HUES6 (cell line): ENCODE measurements around the gene ABCG1.

Experiments
- H3K27ac ChIP-seq: 2 replicates; pipeline ENCODE4 v1.7.0; 2013; ENCODE audit warnings: low read depth, mild to moderate bottlenecking, low read length, inconsistent platforms
- H3K27me3 ChIP-seq: 2 replicates; pipeline ENCODE4 v1.6.1; 2013; ENCODE audit warnings: low read length; ENCODE audit not compliant: control insufficient read depth, insufficient read depth
- H3K36me3 ChIP-seq: 2 replicates; pipeline ENCODE4 v1.6.1; 2013; ENCODE audit warnings: low read length; ENCODE audit not compliant: control insufficient read depth, insufficient read depth
- H3K4me1 ChIP-seq: 2 replicates; pipeline ENCODE4 v1.6.1; 2013; ENCODE audit warnings: low read length; ENCODE audit not compliant: control insufficient read depth, insufficient read depth
- H3K4me3 ChIP-seq: 2 replicates; pipeline ENCODE4 v1.5.1; 2013; ENCODE audit warnings: low read depth, low read length
- H3K9ac ChIP-seq: one replicate; pipeline ENCODE4 v1.6.1; 2013; ENCODE audit warnings: mild to moderate bottlenecking, low read length
- H3K9me3 ChIP-seq: 2 replicates; pipeline ENCODE4 v1.6.1; 2013; ENCODE audit warnings: low read depth, low read length; ENCODE audit not compliant: control insufficient read depth, insufficient read depth

The ABCG1 gene

DNA sequence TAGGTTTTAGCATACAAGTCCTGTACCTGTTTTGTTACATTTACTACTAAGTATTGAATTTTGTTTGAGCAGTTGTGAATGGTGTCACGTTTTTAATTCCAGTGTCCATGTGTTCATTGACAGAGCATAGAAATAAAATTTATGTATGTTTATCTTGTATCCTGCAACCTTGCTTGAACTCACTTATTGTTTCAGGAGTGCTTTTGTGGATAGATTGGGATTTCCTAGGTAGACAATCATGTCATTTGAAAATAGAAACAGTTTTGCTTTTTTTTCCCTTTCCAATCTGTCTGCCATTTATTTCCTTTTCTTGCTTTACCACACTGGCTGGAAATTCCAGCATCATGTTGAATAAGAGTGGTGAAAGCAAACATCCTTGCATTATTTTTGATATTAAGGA lies 15.0 kb upstream of the ABCG1 start:
- Histone ChIP-seq H3K4me1 (peaks cover 3% of the 10 kb centered on the region; the same call in 1 of the 2 replicates), H3K27me3 (no peaks in the 10 kb centered on the region)

DNA sequence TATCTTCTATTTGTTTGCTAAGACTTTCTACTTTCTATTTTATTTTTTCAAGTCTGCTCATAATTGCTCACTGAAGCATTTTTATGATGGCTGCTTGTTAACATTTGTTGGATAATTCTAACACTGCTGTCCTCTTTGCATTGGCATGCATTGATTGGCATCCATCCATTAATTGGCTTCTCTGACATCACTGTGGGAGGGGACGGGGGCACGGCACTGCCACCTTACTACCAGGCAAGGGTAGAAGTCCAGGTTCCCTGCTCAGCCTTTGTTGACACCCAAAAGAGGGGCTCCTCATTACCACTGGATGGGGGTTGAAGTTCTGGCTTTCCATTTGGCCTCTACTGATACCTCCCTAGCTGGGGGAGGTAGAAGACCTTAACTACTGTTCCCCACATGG lies 11.5 kb upstream of the ABCG1 start:
- no peaks in the 10 kb centered on the region for H3K36me3 ChIP-seq
- no peak overlapping the region for H3K4me3 ChIP-seq
- no peak overlapping the region for H3K9ac ChIP-seq
- peaks cover 12% of the 10 kb centered on the region; the same call in 1 of the 2 replicates for H3K4me1 ChIP-seq
- peaks cover 3% of the 10 kb centered on the region; the same call in 1 of the 2 replicates for H3K27me3 ChIP-seq
- H3K9me3 ChIP-seq = no peaks in the 10 kb centered on the region
- H3K27ac ChIP-seq = no peak overlapping the region

More for the DNA sequence above, 15.0 kb upstream of the ABCG1 start:
- H3K9me3 ChIP-seq = no peaks in the 10 kb centered on the region
- H3K9ac ChIP-seq = no peak overlapping the region
- no peak overlapping the region for H3K4me3 ChIP-seq
- H3K36me3 ChIP-seq = no peaks in the 10 kb centered on the region
- no peak overlapping the region for H3K27ac ChIP-seq

DNA sequence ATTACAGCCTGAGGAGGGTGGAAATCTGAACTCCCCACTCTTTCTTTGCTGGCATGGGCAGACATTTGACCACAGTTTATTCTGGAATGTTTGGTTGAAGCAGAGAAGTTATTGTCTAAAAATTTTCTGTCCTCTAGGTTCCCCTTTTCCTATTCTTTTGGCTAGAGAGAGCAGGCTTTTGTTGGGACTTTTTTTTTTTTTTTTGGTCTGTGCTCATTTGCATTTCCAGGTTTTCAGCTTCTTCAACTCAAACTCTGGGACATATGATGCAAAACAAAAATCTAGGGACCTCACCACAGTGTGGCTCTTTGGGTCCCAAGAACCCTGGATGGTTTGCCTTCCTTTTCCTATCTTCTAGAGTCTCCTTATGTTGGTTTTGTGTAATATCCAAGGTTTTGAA lies 10.9 kb upstream of the ABCG1 start:
- H3K36me3 ChIP-seq = no peaks in the 10 kb centered on the region
- no peak overlapping the region for H3K4me3 ChIP-seq
- peaks cover 4% of the 10 kb centered on the region; the same call in 1 of the 2 replicates for H3K27me3 ChIP-seq
- peaks cover 12% of the 10 kb centered on the region; the same call in 1 of the 2 replicates for H3K4me1 ChIP-seq
- no peaks in the 10 kb centered on the region for H3K9me3 ChIP-seq
- H3K27ac ChIP-seq = no peak overlapping the region
- no peak overlapping the region for H3K9ac ChIP-seq

DNA sequence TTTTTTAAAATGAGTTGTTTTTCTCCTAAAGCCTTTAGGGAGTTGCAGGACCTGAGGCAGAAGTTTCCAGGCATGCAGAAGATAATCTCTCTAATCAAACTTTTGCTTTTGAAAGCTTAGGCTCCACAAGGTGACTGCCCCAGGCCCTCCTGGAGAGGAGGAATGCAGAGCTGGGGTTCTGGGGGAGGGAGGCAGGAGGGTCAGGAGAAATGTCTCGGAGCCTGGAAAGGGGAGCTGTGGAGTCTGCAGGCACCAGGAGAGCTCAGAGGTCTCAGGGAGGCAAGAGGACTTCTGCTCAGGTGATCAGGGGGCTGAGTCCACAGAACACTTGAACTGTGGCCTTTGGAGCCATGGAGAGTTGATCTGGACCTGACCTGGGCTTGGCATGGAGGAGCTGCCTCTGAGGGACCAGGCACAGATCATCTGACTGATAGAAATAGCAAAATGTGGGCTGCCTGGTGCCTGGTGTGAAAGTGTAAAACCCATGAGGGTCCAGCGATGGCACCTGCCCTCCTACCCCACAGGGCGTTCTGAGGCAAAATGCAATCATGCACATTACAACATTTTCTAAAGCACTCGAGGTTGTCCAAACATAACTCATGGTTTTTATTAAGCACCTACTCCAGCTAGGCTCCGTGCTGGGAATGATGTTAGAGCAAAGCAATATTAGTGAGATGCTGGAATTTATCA lies 10.0 kb upstream of the ABCG1 start:
- no peaks in the 10 kb centered on the region for H3K9me3 ChIP-seq
- H3K4me3 ChIP-seq = no peak overlapping the region
- H3K4me1 ChIP-seq = peaks cover 12% of the 10 kb centered on the region; the same call in 1 of the 2 replicates
- H3K27me3 ChIP-seq = peaks cover 4% of the 10 kb centered on the region; the same call in 1 of the 2 replicates
- no peak overlapping the region for H3K27ac ChIP-seq
- H3K36me3 ChIP-seq = no peaks in the 10 kb centered on the region
- H3K9ac ChIP-seq = no peak overlapping the region

DNA sequence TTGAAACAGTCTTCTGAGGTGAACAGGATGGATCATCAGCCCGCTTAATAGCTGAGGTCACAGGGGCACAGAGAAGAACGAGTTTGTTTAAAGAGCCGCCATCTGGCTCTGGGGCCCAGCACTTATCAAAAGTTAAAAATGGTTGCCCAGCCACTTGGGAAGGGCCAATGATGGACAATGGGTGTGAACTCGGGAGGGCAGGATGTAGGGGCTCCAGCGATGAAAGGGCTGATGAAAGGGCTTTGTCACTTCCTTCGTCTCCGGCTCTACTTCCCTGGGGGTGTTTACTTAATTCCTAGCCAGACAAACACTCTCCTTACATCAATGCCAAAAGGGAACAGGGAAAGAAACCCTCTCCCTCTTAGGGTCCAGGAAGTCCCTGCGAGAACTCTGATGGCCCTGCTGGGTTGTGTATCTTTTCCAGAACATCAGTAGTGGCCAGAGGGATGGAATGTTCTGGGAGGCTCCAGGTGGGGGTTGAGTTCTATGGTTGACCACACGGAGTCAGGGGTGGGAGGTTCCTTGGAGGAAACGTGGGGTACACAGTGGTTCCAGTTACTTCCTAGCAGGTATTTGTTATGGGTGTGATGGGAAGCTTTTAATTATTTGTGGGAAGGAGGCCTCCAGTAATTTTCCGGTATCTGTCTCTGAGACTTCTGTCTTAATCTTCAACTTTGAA lies 9.0 kb upstream of the ABCG1 start:
- Histone ChIP-seq H3K27ac (no peak overlapping the region), H3K36me3 (no peaks in the 10 kb centered on the region), H3K27me3 (peaks cover 9% of the 10 kb centered on the region; the same call in 1 of the 2 replicates), H3K9ac (no peak overlapping the region), H3K4me3 (no peak overlapping the region), H3K9me3 (peaks cover 4% of the 10 kb centered on the region; the same call in 1 of the 2 replicates), H3K4me1 (peaks cover 12% of the 10 kb centered on the region; the same call in 1 of the 2 replicates)

DNA sequence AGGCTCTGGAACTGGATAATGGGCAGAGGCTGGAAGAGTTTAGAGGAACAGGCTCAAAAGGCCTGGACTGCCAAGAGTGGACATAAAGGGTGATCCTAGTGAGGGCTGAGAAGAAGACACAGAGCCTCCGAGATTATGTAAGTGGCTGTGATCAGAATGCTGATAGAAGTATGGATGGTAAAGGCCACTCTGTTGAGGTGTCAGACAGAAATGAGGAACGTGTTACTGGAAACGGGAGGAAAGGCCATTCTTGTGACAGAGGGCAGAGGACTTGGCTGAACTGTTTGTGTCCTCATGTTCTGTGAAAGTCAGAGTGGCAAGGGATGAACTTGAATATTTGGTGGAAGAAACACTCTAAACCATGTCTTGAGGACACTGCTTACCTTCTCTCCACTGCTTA lies 6.7 kb upstream of the ABCG1 start:
- Histone ChIP-seq H3K4me1 (peaks cover 12% of the 10 kb centered on the region; the same call in 1 of the 2 replicates), H3K4me3 (no peak overlapping the region), H3K9ac (no peak overlapping the region), H3K36me3 (no peaks in the 10 kb centered on the region), H3K27ac (no peak overlapping the region), H3K9me3 (peaks cover 24% of the 10 kb centered on the region), H3K27me3 (peaks cover 24% of the 10 kb centered on the region)

DNA sequence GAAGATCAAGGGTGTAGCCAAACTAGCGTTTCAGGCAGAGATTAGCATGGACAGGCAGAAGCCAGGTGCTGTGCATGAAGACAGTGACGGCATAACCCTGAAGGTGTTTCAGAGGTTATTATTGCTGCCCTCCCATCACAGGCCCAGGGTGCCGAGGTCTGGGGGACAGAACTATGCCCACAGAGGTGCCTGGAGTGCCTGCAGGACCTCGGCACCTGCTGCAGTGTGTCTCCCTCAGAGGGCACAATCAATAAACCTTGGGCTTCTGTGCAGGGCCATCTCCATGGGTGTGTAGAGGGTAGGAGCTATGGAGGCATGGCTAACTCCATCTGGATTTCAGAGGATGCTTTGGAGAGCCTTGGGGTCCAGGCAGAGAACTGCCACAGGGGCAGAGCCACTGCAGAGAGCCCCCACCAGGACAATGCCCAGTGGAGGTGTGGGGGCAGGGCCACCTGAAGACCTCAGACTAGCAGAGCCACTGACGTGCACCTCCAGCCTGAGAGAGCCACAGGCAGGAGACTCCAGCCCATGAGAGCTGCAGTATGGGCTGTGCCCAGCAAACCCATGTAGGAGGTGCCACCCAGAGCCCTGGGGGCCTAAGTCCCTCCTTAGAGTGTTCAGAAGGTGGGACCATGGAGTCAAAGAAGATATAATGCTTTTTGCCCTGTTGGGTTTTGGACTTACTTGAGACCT lies 5.7 kb upstream of the ABCG1 start:
- Histone ChIP-seq H3K4me3 (no peak overlapping the region), H3K27ac (no peak overlapping the region), H3K9me3 (peaks cover 24% of the 10 kb centered on the region), H3K27me3 (peaks cover 34% of the 10 kb centered on the region), H3K4me1 (peaks cover 12% of the 10 kb centered on the region; the same call in 1 of the 2 replicates), H3K9ac (no peak overlapping the region), H3K36me3 (no peaks in the 10 kb centered on the region)

DNA sequence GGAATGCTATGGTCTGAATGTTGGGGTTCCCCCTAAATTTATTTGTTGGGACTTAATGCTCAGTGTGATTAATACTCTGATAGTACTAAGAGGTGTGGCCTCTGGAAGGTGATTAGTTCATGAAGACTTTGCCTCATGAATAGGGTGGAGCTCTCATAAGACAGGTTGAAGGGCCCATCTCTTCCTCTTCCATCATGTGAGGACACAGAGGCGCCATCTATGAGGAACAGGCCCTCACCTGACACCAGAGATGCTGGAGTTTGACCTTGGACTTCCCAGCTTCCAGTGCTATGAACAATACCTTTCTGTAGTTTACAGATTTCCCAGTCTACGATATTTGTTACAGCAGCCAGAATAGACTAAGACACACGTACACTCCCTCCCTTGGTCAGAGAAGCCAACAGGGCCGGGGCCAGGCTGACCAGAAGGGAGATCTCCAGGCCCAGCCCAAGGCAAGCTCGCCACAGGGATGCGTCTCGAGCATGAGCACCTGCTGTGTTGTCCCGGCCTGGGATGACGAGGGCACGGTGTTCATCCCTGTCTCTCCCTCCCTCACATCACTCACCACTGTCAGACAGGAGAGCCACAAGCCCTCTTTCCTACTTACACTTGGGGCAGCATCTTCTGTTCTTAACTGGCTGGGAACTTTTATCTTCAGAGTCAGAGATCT lies 4.7 kb upstream of the ABCG1 start:
- Histone ChIP-seq H3K36me3 (no peaks in the 10 kb centered on the region), H3K27me3 (peaks cover 43% of the 10 kb centered on the region), H3K9me3 (peaks cover 24% of the 10 kb centered on the region), H3K4me3 (no peak overlapping the region), H3K9ac (no peak overlapping the region), H3K27ac (no peak overlapping the region), H3K4me1 (peaks cover 7% of the 10 kb centered on the region; the same call in 1 of the 2 replicates)

DNA sequence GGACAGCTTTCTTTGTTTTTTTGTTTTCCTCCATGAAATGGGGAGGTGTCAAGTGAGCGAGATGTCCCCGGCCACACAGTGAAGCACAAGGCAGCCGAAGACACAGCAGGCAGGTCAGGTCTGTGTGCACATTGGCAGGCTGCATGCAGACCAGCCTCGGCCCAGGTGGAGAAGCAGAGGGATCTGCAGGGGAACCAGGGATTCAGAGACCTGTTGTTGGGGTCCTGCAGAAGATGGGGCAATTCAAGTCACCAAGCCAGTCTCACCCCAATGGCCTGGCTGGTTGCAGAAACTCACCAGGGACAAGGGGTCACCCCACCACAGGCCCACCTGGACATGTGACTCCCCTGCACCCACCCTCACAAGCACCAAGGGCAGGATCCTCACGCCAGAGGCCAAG lies 4.0 kb upstream of the ABCG1 start:
- Histone ChIP-seq H3K27ac (no peak overlapping the region), H3K36me3 (no peaks in the 10 kb centered on the region), H3K27me3 (peaks cover 50% of the 10 kb centered on the region), H3K4me1 (peaks cover 3% of the 10 kb centered on the region; the same call in 1 of the 2 replicates), H3K9me3 (peaks cover 24% of the 10 kb centered on the region), H3K9ac (no peak overlapping the region), H3K4me3 (no peak overlapping the region)

DNA sequence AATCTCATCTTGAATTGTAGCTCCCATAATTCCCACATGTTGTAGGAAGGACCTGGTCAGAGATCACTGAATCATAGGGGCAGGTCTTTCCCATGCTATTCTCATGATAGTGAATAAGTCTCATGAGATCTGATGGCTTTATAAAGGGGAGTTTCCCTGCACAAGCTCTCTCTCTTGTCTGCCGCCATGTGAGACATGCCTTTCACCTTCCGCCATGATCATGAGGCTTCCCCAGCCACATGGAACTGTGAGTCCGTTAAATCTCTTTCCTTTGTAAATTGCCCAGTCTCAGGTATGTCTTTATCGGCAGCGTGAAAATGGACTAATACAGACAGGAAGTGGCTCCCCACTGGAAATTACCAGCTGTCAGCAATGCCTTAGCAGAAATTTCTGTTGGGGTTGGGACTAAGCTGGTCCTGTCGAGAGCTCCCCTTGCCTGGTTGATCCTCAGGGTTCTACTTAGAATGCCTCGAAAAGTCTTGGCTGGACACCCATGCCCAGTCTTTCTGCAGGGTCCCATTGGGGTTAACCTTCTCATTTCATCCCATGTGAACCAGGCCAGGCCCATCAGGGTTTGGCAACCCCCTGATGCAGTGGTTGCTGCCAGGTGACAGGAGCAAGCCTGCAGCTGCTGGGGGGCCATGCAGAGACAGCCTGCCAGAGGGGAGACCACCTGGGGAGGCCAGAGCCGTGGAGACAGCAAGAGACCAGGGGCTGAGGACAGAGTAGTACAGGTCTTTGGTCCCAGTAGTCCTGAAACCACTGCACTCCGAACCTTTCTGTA lies 2.8 kb upstream of the ABCG1 start:
- Histone ChIP-seq H3K36me3 (no peaks in the 10 kb centered on the region), H3K27me3 (peaks cover 62% of the 10 kb centered on the region), H3K9ac (no peak overlapping the region)

More for the DNA sequence above, 2.8 kb upstream of the ABCG1 start:
- H3K4me3 ChIP-seq = no peak overlapping the region
- peaks cover 24% of the 10 kb centered on the region for H3K9me3 ChIP-seq
- H3K27ac ChIP-seq = no peak overlapping the region
- H3K4me1 ChIP-seq = peaks cover 2% of the 10 kb centered on the region; the same call in 1 of the 2 replicates
